Stomach (tissue), 4 donors: ENCODE results near the gene FAM47A.

Source experiments
- CTCF ChIP-seq, 7 experiments: fragments of 450-650 bp in 4 of 7; fragments of 200-600 bp in 3 of 7; sonication (generic) in 3 of 7; IDR thresholded peaks; one replicate each; pipeline ENCODE4 v1.5.1; 2016 to 2019; ENCODE audit warnings: antibody characterized with exemption in 7 of 7, control low read depth in 2 of 7, mild to moderate bottlenecking in 1 of 7
- EP300 ChIP-seq: sonication (generic); formaldehyde crosslinking; IDR thresholded peaks from one replicate; pipeline ENCODE4 v1.6.1; 2017; ENCODE audit warnings: antibody characterized with exemption
- POLR2AphosphoS5 ChIP-seq, 3 donors: sonication (generic); formaldehyde crosslinking; IDR thresholded peaks; one replicate each; pipeline ENCODE4 v1.6.1; 2016; ENCODE audit warnings: antibody characterized with exemption in 3 of 3

- TF ChIP-seq CTCF (IDR thresholded peaks at IDR 0.05) (no peak), POLR2AphosphoS5 (IDR thresholded peaks at IDR 0.05) (no peak), EP300 (no peak)
Measured at GRCh38 chrX:34126011-34126410, 6.1 kb downstream of the FAM47A start.
